SJCRH30 (cell line): ENCODE measurements around the gene FOXP4. TPM values are rescaled to one million over a fixed set of nuclear protein-coding genes. Genes with fewer than 3 reads are reported as not detected.

ENCODE experiments used
- DNase-seq, 2 experiments: peaks; one replicate each; pipeline ENCODE4 v3.0.0-alpha.2; 2015 to 2020
- H3K27ac ChIP-seq: fragments of 250-450 bp; sonication (Bioruptor Pico); 2 replicates; pipeline ENCODE4 v1.5.1; 2020; ENCODE audit warnings: mild to moderate bottlenecking, moderate library complexity
- H3K27me3 ChIP-seq: fragments of 250-450 bp; sonication (Bioruptor Pico); 2 replicates; pipeline ENCODE4 v1.5.1; 2020; ENCODE audit warnings: mild to moderate bottlenecking, moderate library complexity
- H3K36me3 ChIP-seq: fragments of 250-450 bp; sonication (Bioruptor Pico); 2 replicates; pipeline ENCODE4 v1.5.1; 2020; ENCODE audit warnings: mild to moderate bottlenecking, moderate library complexity
- H3K4me1 ChIP-seq: fragments of 250-450 bp; sonication (Bioruptor Pico); 2 replicates; pipeline ENCODE4 v1.5.1; 2020; ENCODE audit warnings: mild to moderate bottlenecking, moderate library complexity
- H3K4me3 ChIP-seq: fragments of 250-450 bp; sonication (Bioruptor Pico); 2 replicates; pipeline ENCODE4 v1.5.1; 2020; ENCODE audit warnings: mild to moderate bottlenecking, moderate library complexity
- H3K9me3 ChIP-seq: fragments of 250-450 bp; sonication (Bioruptor Pico); replicated peaks from 2 replicates; pipeline ENCODE4 v1.5.1; 2020; ENCODE audit warnings: mild to moderate bottlenecking, moderate library complexity
- total RNA-seq: library from RNA; depleted of rRNA; stranded (reverse); fragments of >200 nt; shearing (Covaris generic); gene quantifications from 2 replicates; pipeline ENCODE4 v1.2.3, GENCODE V29; 2014; rRNA removed

The FOXP4 gene
- total RNA-seq = 9.2 and 10.3 TPM in 2 replicates

DNA sequence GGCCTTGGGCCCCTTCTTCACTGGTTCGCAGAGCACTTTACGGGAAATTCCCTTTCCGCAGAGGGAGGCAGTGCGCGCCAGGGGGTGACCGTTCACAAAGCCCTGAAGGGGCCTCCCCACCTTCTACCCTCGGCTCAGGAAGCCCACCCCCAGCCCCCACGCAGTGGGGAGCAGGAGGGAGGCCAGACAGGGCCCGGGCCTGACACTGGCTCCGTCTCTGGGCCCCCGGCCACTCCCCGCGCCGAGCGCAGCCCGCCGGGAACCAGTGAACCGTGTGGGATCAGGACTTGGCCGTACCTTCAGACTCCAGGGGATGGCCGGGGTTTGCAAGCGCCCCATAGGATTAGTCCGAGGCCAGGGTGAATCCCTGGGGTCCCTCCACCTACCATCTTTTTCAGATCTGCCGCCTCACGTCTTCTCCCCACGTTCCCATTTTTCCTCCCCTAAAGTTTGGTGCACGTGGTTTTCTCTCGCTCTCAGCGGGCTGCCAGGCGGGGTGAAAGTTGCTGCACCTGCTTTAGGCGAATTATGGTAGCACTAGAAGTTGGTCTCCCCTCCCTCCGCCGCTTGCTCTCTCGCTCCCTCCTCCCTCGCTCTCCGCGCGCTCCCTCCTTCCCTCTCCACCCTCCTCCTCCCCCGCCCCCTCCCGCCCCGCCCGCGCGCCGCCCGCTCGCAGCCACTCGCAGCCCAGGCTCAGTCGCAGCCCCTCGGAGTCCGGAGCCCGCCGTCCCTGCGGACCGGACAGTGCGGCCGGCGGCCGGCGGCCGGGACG is at the start of gene FOXP4:
Gene FOXP4 (plus strand): TSS at position 679 of the 772 bp plus-strand sequence. CDS start 19,380 bp downstream, outside the sequence.
- H3K4me1 ChIP-seq = no peaks in the 10 kb centered on the region; the same call in 1 of the 2 replicates
- no peaks in the 10 kb centered on the region for H3K9me3 ChIP-seq
- peaks cover 2% of the 10 kb centered on the region; the same call in 1 of the 2 replicates for H3K36me3 ChIP-seq
- H3K27ac ChIP-seq = peak within 1 kb of the TSS; percentile 44
- DNase-seq = peak; percentile 95 to 96
- H3K4me3 ChIP-seq = peak within 1 kb of the TSS; percentile 70
- no peaks in the 10 kb centered on the region for H3K27me3 ChIP-seq

DNA sequence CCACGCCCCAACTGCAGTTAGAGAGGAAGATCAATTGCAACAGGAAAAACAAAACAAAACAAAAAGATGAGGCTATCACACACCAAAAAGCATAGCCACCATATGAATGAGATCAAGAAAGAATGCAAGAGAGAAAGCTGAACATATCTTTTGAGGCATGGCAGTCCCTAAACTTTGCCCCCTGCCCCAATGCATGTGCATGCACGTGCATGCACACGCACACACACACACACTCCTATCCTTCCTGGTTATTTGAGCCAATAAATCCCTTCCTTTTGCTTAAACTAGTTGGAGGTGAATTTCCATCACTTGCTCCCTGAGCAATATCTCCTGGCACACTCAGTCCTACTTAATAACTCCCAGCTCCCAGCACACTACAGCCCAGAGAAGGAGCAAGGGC is 48.6 kb upstream of the FOXP4 start:
- H3K27me3 ChIP-seq = 0 out of 2 replicates have a peak, but pooled peaks cover 5% of the 10 kb centered on the region
- no peak overlapping the region for H3K27ac ChIP-seq
- no peak for DNase-seq
- H3K4me3 ChIP-seq = no peak overlapping the region
- no peaks in the 10 kb centered on the region for H3K36me3 ChIP-seq
- H3K4me1 ChIP-seq = peaks cover 17% of the 10 kb centered on the region; the same call in 1 of the 2 replicates
- no peaks in the 10 kb centered on the region for H3K9me3 ChIP-seq

DNA sequence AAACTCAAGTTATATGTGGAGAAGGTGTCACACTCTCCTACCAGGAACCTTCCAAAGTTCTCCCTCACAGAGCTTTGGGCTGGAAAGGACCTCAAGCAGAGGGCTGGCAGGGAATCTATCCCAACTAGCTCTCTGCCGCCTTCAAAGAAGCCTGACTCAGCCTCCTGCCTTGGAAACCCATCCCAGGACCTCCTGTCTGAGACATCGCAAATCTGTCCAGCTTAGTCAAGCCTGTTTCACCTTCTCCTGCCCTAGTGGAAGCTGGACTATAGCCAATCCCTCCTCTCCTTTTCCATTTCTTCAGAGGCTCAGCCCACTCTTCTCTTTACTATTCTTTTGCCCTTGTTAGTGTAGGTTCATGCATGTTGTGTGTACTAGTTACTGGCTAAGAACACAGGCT is 48.2 kb upstream of the FOXP4 start:
- no peak for DNase-seq
- 0 out of 2 replicates have a peak, but pooled peaks cover 3% of the 10 kb centered on the region for H3K27me3 ChIP-seq
- no peaks in the 10 kb centered on the region for H3K36me3 ChIP-seq

GRCh38 chr6:41498968-41499599 is 47.1 kb upstream of the FOXP4 start:
- Histone ChIP-seq H3K4me3 (no peak overlapping the region), H3K36me3 (no peaks in the 10 kb centered on the region), H3K27ac (no peak overlapping the region), H3K4me1 (peaks cover 15% of the 10 kb centered on the region; the same call in 1 of the 2 replicates), H3K9me3 (no peaks in the 10 kb centered on the region), H3K27me3 (0 out of 2 replicates have a peak, but pooled peaks cover 3% of the 10 kb centered on the region)
- no peak for DNase-seq

More for the DNA sequence above, 48.2 kb upstream of the FOXP4 start:
- Histone ChIP-seq H3K4me3 (no peak overlapping the region), H3K4me1 (peaks cover 17% of the 10 kb centered on the region; the same call in 1 of the 2 replicates), H3K9me3 (no peaks in the 10 kb centered on the region), H3K27ac (no peak overlapping the region)

GRCh38 chr6:41500561-41500960 is 45.6 kb upstream of the FOXP4 start:
- H3K9me3 ChIP-seq = no peaks in the 10 kb centered on the region
- no peaks in the 10 kb centered on the region for H3K36me3 ChIP-seq
- H3K4me3 ChIP-seq = no peak overlapping the region
- H3K27me3 ChIP-seq = peaks cover 1% of the 10 kb centered on the region; the same call in 1 of the 2 replicates
- H3K27ac ChIP-seq = no peak overlapping the region
- no peak for DNase-seq
- H3K4me1 ChIP-seq = peaks cover 11% of the 10 kb centered on the region

DNA sequence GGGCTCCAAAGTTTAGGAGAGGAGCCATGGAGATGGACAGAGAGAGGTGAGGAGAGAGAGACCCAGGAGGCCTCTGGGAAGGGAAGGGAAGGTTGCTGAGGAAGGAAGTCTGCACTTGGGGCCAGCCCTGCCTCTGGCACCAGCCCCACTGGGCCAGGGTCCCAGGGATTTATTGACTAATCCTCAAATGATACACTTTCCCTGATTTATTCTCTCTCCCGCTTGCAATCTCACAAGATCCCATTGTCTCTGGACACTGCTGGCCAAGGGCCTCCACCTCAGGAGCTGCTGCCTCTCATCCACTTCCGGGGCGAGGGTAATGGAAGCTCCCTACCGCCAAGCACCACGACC is 43.6 kb upstream of the FOXP4 start:
- no peak for DNase-seq
- Histone ChIP-seq H3K27me3 (no peaks in the 10 kb centered on the region; the same call in 1 of the 2 replicates), H3K27ac (peak overlapping the region; percentile 48; the same call in 1 of the 2 replicates), H3K4me1 (peaks cover 11% of the 10 kb centered on the region), H3K4me3 (peak overlapping the region; percentile 56), H3K9me3 (no peaks in the 10 kb centered on the region), H3K36me3 (no peaks in the 10 kb centered on the region)

- peak overlapping the region; percentile 48; the same call in 1 of the 2 replicates for H3K27ac ChIP-seq
- H3K4me3 ChIP-seq = peak overlapping the region; percentile 56
- no peaks in the 10 kb centered on the region; the same call in 1 of the 2 replicates for H3K27me3 ChIP-seq
- no peaks in the 10 kb centered on the region for H3K36me3 ChIP-seq
- H3K4me1 ChIP-seq = peaks cover 11% of the 10 kb centered on the region
- DNase-seq = peak; percentile 73 to 77
- no peaks in the 10 kb centered on the region for H3K9me3 ChIP-seq
Observed at GRCh38 chr6:41502917-41503671, 43.1 kb upstream of the FOXP4 start.

- peak; percentile 72 to 80 for DNase-seq
- Histone ChIP-seq H3K36me3 (no peaks in the 10 kb centered on the region), H3K4me1 (peaks cover 11% of the 10 kb centered on the region), H3K4me3 (peak overlapping the region; percentile 56), H3K9me3 (no peaks in the 10 kb centered on the region), H3K27me3 (no peaks in the 10 kb centered on the region; the same call in 1 of the 2 replicates), H3K27ac (peak overlapping the region; percentile 83)
Observed at GRCh38 chr6:41503827-41504465, 42.2 kb upstream of the FOXP4 start.

DNA sequence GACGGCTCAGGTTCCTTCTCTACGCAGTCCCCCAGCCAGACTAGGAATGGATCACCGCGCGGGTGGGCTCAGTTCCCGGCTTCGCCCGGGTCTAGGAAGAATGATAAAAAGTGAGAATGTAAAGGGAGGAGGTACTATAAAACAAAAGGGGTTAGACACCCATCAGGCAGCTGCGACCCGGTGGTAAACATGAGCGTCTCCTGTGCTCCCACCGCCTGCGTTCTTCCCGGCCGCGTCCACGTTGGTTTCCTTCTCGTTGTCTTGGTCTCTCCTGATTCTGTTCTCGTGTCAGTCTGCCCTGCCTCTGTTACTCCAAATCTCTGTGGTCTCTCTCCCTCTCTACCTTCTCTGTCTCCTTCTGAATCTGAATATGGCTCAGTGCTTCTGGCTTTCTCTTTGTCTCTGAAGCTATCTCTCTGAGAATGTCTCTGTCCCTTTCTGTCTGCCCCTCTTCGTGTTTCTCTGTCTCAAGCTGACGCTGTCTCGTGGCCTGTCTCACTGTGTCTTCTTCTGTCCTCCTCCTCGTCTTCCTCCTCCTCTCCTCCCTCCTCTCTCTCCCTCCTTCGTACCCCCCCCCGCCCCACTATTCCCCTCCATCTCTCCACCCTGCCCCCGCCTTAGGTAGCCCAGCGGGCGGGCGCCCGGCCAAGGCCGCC is 41.6 kb upstream of the FOXP4 start:
- H3K27me3 ChIP-seq = no peaks in the 10 kb centered on the region; the same call in 1 of the 2 replicates
- no peaks in the 10 kb centered on the region for H3K36me3 ChIP-seq
- peaks cover 11% of the 10 kb centered on the region for H3K4me1 ChIP-seq
- peak overlapping the region; percentile 56 for H3K4me3 ChIP-seq
- no peak for DNase-seq
- no peaks in the 10 kb centered on the region for H3K9me3 ChIP-seq
- H3K27ac ChIP-seq = peak overlapping the region; percentile 83

DNA sequence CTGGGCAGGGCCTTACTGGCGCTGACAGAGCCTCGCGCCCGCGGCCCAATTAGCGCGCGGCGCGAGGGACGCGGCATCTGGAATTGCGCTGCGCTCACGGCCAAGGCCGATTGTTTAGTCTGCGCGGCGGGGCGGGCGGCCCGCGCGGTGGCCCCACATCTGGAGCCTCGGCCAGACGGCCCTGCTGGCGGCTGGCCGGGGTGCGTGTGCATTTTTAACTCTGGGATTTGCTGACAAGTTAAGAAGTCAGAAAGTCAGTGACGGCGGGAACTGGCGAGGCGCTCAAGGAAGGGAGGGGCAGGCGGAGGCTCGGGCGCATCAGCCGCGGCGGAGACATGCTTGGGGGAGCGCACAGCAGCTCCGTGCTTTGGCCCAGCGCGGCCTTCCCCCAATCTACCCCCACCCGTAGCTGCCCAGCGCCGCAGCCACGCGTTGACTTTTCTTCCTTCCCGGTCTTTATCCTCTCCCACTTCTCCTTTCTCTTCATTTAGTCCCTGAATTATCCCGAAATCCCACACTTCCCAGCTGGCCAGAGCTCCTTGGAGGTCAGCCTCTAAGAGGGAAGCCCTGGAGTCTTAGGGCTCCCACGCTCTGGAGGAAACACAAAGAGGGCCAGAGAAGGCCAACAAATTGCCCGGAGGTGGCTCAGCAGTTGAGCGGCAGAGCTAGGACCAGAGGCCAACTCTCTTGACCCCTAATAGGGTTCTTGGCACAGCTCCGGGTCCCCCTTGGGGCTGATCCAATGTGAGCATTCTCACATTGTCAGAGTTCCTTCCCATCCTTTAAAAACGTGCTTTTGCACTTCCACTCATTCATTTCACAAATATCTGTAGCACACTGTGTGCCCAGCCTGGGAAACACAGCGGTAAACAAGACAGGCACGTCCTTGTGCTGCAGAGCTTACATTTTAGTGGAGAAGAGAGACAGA is 40.8 kb upstream of the FOXP4 start:
- H3K4me3 ChIP-seq = peak overlapping the region; percentile 56

DNA sequence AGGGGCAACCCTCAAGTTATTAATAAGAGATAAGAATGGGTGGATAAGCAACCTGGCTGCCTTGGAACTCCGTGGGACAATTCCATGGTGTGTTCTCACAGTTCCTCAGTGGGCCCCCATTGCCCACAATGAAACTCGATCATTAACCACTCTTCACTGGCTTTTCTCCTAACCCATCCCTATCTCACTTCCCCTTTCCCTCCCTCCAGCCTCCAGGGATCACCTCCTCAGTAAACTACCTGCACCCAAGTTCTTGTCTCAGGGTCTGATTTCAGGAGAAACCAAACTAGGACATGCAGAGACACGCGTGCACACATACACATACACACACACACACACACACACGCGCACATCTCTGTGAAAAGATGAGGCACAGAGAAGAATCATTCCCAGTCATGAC is 37.7 kb upstream of the FOXP4 start:
- no peak for DNase-seq
- no peaks in the 10 kb centered on the region for H3K36me3 ChIP-seq
- H3K9me3 ChIP-seq = no peaks in the 10 kb centered on the region
- no peak overlapping the region for H3K4me3 ChIP-seq
- no peaks in the 10 kb centered on the region; the same call in 1 of the 2 replicates for H3K27me3 ChIP-seq
- no peak overlapping the region for H3K27ac ChIP-seq
- peaks cover 5% of the 10 kb centered on the region for H3K4me1 ChIP-seq

More for the DNA sequence above, 40.8 kb upstream of the FOXP4 start:
- Histone ChIP-seq H3K27ac (peak overlapping the region; percentile 83; the same call in 1 of the 2 replicates), H3K4me1 (peaks cover 11% of the 10 kb centered on the region), H3K36me3 (no peaks in the 10 kb centered on the region), H3K27me3 (no peaks in the 10 kb centered on the region; the same call in 1 of the 2 replicates), H3K9me3 (no peaks in the 10 kb centered on the region)
- peak; percentile 52 to 62 for DNase-seq

GRCh38 chr6:41509580-41509979 is 36.6 kb upstream of the FOXP4 start:
- Histone ChIP-seq H3K36me3 (no peaks in the 10 kb centered on the region), H3K27me3 (no peaks in the 10 kb centered on the region; the same call in 1 of the 2 replicates), H3K27ac (no peak overlapping the region), H3K4me3 (no peak overlapping the region), H3K4me1 (peaks cover 4% of the 10 kb centered on the region), H3K9me3 (no peaks in the 10 kb centered on the region)
- no peak for DNase-seq
